Thymus (tissue), 11 donors: ENCODE data around the gene ERV3-1. TPM values are rescaled to one million over a fixed set of nuclear protein-coding genes. Genes with fewer than 3 reads are reported as not detected.
A peak's percentile ranks its signal among the peaks of the same experiment; 100 is the strongest.
"Not testable (repeated sequence)": the region's sequence is repeated elsewhere in the genome, so short reads cannot be mapped to it uniquely, and the experiment has no call there.

Experiments used
- DNase-seq, 9 donors: peaks; one replicate each; pipeline ENCODE4 v3.0.0-alpha.2; 2013; ENCODE audit warnings: low spot score in 9 of 9, low read depth in 6 of 9, missing footprints in 1 of 9
- H3K27ac ChIP-seq, 2 donors: one replicate each; pipeline ENCODE4 v1.5.1; 2013; ENCODE audit warnings: control low read depth in 1 of 2, low read depth in 1 of 2, low read length in 1 of 2, mild to moderate bottlenecking in 1 of 2, moderate library complexity in 1 of 2
- H3K27me3 ChIP-seq, 2 donors: one replicate each; pipeline ENCODE4 v1.5.1; 2013; ENCODE audit warnings: low read length in 1 of 2; ENCODE audit not compliant: control insufficient read depth in 2 of 2, insufficient read depth in 1 of 2
- H3K36me3 ChIP-seq, 2 donors: one replicate each; pipeline ENCODE4 v1.5.1; 2013; ENCODE audit warnings: low read length in 1 of 2, mild to moderate bottlenecking in 1 of 2, moderate library complexity in 1 of 2; ENCODE audit not compliant: control insufficient read depth in 2 of 2, insufficient read depth in 2 of 2
- H3K4me1 ChIP-seq, 2 donors: one replicate each; pipeline ENCODE4 v1.5.1; 2013; ENCODE audit warnings: low read length in 2 of 2; ENCODE audit not compliant: control insufficient read depth in 2 of 2, insufficient read depth in 2 of 2
- H3K4me3 ChIP-seq, 2 donors: one replicate each; pipeline ENCODE4 v1.5.1; 2013; ENCODE audit warnings: low read length in 2 of 2, control low read depth in 1 of 2, mild to moderate bottlenecking in 1 of 2
- H3K9me3 ChIP-seq, 2 donors: one replicate each; pipeline ENCODE4 v1.5.1; 2013; ENCODE audit warnings: low read length in 1 of 2, mild to moderate bottlenecking in 1 of 2; ENCODE audit not compliant: control insufficient read depth in 2 of 2, insufficient read depth in 1 of 2
- WGBS: extraction: QIAGEN DNeasy Blood & Tissue Kit; methylation state at CpG from one replicate; pipeline ENCODE4 v1.1.7; 2013; 5-methylcytosine and 5-hydroxymethylcytosine counted together
- polyA plus RNA-seq: library from polyadenylated mRNA; stranded (reverse); fragments of 200-250 nt; gene quantifications from one replicate; pipeline ENCODE4 v1.2.3, GENCODE V29; 2013
- total RNA-seq: library from RNA; stranded (reverse); fragments of 120-200 nt; gene quantifications from one replicate; pipeline ENCODE4 v1.2.4, GENCODE V29; 2013
- donor health status: healthy.

Gene ERV3-1
- total and polyA plus RNA-seq, 2 donors, result 7.7 to 10.7 TPM

DNA sequence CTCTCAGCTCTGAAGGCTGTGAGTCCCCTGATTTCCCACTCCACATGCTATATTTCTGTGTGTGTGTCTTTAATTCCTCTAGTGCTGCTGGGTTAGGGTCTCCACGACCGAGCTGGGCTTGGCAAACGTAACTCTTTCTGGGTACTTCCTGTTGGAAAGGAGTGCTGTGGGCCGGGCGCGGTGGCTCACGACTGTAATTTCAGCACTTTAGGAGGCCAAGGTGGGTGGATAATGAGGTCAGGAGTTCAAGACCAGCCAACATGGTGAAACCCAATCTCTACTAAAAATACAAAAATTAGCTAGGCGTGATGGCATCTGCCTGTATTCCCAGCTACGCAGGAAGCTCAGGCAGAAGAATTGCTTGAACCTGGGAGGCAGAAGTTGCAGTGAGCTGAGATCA is 55.8 kb downstream of the ERV3-1 start:
- 62% methylated on average over 9 of the region's 9 CpGs for WGBS
- H3K27ac ChIP-seq, H3K4me1 ChIP-seq, H3K9me3 ChIP-seq, H3K4me3 ChIP-seq, H3K36me3 ChIP-seq, DNase-seq: not testable (repeated sequence)
- peaks cover 11 to 25% of the 10 kb centered on the region in 2 donors for H3K27me3 ChIP-seq

DNA sequence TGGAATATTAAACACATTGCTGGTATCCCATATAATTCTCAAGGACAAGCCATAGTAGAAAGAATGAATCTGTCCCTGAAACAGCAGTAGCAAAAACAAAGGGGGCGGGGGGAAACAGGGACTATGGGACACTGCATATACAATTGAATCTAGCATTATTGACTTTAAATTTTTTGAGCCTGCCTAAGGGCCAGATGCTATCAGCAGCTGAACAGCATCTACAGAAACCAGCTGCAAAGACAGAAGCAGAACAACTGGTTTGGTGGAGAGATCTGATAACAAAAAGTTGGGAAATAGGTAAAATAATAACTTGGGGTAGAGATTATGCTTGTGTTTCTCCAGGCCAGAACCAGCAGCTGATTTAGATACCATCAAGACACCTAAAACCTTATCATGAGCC is 57.7 kb downstream of the ERV3-1 start:
- peaks cover 11 to 31% of the 10 kb centered on the region in 2 donors for H3K27me3 ChIP-seq
- WGBS, result 97% methylated on average over 1 of the region's 1 CpG
- H3K36me3 ChIP-seq, result not testable (repeated sequence)

DNA sequence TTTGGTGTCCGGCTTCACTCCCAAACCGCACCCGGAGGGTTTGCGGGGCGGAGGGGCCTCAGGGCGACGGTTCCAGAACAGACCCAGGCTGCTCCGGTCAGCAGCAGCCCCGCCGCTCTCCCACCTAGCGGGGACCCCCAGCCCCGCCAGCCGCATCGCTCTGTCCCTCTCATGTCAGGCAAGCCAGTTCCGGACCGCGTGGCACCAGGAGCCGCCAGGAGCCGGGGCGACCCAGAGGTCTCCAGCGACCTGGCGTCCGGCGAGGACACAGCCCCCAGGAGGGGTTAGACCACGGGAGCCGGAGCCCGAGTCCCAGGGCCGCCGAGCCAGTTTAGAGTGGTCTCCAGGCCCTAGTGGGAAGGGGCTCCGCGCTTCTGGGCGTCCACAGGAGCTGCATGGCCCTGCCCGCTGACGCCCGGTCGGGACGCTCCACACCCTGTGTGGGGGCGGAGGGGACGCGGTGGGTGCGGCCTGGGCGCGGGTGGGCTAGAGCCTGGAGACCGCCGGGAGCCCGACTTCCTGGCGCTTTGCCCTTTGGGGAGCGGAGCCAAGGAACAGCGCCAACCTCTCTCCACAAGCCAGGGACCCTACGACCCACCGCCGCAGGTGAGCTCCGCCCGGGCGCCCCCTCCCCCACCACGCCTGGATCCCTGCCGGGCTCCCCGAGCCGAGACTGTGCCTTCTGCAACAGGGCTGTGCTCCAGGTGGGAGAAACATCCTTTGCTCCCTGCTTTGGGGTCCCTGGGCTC is 59.1 kb downstream of the ERV3-1 start:
- 5% methylated on average over 59 of the region's 59 CpGs for WGBS
- peaks cover 11 to 33% of the 10 kb centered on the region in 2 donors for H3K27me3 ChIP-seq

More for the DNA sequence above, 57.7 kb downstream of the ERV3-1 start:
- H3K27ac ChIP-seq, H3K4me3 ChIP-seq, H3K9me3 ChIP-seq, DNase-seq, H3K4me1 ChIP-seq: not testable (repeated sequence)

DNA sequence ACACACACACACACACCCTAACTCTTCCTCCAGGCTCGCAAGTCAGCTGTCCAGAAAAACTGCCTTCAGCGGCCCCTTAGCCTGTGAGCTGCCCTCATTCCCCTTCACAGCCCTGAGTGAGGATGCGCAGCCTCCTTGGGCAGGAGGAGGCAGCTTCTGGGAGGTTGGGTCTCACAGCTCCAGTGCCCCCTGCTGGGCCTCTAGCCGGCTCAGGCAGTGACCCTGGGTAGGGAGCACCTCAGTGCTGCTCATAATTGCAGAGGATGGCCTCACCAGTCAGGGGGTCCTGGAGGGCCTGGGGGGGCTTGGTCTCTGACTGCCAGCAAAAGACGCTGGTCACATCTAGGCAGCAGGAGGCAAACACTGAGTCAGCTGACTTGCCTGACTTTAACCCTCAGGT is 59.7 kb downstream of the ERV3-1 start:
- Histone ChIP-seq H3K4me1 (no peaks in the 10 kb centered on the region), H3K36me3 (no peaks in the 10 kb centered on the region), H3K27me3 (peaks cover 11 to 33% of the 10 kb centered on the region in 2 donors), H3K9me3 (peaks cover 2 to 5% of the 10 kb centered on the region in 2 donors), H3K27ac (no peak overlapping the region), H3K4me3 (no peak overlapping the region)
- WGBS, result 46% methylated on average over 5 of the region's 5 CpGs
- DNase-seq, result peak in 2 of 9 donors; percentile 20 to 21

More for the DNA sequence above, 59.1 kb downstream of the ERV3-1 start:
- DNase-seq, result no peak
- no peaks in the 10 kb centered on the region for H3K36me3 ChIP-seq
- no peaks in the 10 kb centered on the region for H3K4me1 ChIP-seq
- no peak overlapping the region for H3K27ac ChIP-seq
- peak overlapping the region in 1 of 2 donors; percentile 11 for H3K4me3 ChIP-seq
- H3K9me3 ChIP-seq, result peaks cover 2 to 5% of the 10 kb centered on the region in 2 donors

DNA sequence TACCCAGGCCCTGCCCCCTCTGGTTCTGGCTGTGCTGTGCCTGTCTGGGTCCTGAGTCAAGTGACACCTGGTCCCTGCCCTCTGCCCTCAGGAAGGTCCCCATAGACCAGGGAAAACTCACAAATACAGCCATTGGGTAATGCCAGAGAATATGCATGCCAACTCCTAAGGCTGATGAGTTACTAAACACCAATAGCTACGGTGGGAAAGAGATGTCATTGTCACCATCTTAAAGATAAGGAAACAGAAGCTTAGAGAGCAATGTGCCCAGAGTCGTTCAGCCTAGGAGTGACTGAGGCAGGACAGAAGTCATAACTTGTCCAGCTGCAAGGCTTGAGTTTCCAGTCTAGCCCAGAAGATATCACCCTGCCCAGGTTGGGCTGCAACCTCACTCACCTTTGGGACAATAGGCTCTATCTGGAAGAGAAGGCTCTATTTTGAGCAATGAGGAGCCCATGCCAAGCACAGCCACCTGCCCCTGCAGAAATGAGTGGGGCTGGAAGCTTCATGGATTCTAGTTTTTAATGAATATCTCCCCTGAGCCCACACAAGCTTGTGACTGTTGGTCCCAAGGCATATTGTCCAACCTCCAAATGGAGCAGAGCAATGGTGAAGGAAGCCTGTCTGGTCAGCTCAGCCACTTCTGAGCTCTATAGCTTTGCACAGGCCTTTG is 60.8 kb downstream of the ERV3-1 start:
- Histone ChIP-seq H3K9me3 (peaks cover 2 to 5% of the 10 kb centered on the region in 2 donors), H3K27ac (no peak overlapping the region), H3K27me3 (peaks cover 11 to 33% of the 10 kb centered on the region in 2 donors), H3K36me3 (no peaks in the 10 kb centered on the region), H3K4me3 (no peak overlapping the region), H3K4me1 (no peaks in the 10 kb centered on the region)
- WGBS, result 52% methylated on average over 2 of the region's 2 CpGs
- no peak for DNase-seq

DNA sequence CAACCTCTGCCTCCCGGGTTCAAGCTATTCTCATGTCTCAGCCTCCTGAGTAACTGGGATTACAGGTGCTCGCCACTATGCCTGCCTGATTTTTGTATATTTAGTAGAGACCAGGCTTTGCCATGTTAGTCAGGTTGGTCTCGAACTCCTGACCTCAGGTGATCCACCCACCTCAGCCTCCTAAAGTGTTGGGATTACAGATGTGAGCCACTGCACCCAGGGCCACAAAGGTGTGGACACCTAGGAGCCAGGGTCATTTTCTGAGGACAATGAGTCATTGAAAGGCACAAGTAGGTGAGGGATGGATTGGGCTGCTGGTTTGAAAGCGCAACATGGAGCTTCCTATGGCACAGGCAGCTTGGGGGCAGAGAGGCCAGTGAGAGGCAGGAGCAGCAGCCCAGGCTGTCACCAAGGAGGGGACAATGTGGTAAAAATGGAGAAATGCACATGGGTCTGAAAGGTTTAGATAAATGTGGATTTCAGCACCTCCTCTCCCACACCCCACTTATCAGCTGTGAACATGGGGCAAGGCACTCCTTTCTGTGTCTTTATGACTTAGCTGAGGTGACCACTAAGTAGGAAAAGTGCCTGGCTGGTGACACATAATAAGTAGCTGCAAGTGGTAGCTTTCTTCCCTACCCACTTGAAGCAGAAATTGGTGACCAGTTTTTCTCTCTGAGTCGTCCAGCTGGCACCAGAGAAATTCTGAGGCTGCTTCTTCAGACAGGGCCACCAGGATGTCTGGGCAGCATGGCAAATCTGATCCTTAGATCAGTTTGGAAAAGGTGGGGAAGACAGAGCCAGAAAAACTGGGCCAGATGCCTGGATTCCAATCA is 61.6 kb downstream of the ERV3-1 start:
- H3K27me3 ChIP-seq, result peaks cover 11 to 33% of the 10 kb centered on the region in 2 donors
- DNase-seq, H3K27ac ChIP-seq, H3K36me3 ChIP-seq, H3K4me3 ChIP-seq, H3K4me1 ChIP-seq, H3K9me3 ChIP-seq: not testable (repeated sequence)
- 92% methylated on average over 5 of the region's 5 CpGs for WGBS

Other genes with a start within 250 kb of the ERV3-1 start
- 13.2 TPM for gene ZNF138, start 212.3 kb downstream of the ERV3-1 start, total RNA-seq
- 11.4 TPM for gene ZNF138, start 212.3 kb downstream of the ERV3-1 start, polyA plus RNA-seq
- 8.2 TPM for gene ZNF273, start 103.4 kb downstream of the ERV3-1 start, total RNA-seq
- 6.6 TPM for gene ZNF273, start 103.4 kb downstream of the ERV3-1 start, polyA plus RNA-seq
- gene ZNF117, start 15.7 kb downstream of the ERV3-1 start, total RNA-seq, result 7.6 TPM
- 14.6 TPM for gene ZNF117, start 15.7 kb downstream of the ERV3-1 start, polyA plus RNA-seq